ENCODE measurements around the gene ZNF654.

DNA sequence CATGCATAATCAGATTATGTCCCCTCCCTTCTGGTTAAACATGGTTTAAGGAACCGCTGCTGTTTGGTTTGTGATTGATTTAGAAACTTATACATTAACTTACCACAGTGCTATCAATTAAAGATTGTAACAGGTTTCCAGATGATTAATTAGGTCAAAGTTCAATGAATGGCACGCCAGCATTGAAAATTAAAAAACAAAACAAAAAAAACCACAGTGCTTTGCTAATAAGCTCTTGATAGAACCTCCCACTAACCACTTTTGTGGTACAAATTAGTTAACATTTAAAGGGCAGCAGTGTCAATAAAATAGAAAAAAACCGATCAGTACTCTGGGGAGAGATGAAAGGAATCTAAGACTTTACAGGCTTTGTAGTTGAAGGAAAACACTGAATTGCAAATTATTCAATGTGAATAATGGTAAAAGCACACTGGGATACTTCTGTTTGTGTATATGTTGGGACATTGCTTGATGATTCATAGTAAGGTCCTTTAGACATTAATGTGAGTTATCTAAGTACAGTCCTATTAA is 83.1 kb downstream of the ZNF654 start:
- TF ChIP-seq CTCF (IDR thresholded peaks at IDR 0.05) = no peak
- no peak for TF ChIP-seq POLR2AphosphoS5 (IDR thresholded peaks at IDR 0.05)

Data from prostate gland (tissue), 2 donors.